ENCODE results near the gene ADAMTSL3.
"Not testable (repeated sequence)": the region's sequence is repeated elsewhere in the genome, so short reads cannot be mapped to it uniquely, and the experiment has no call there.

ADAMTSL3 gene

DNA sequence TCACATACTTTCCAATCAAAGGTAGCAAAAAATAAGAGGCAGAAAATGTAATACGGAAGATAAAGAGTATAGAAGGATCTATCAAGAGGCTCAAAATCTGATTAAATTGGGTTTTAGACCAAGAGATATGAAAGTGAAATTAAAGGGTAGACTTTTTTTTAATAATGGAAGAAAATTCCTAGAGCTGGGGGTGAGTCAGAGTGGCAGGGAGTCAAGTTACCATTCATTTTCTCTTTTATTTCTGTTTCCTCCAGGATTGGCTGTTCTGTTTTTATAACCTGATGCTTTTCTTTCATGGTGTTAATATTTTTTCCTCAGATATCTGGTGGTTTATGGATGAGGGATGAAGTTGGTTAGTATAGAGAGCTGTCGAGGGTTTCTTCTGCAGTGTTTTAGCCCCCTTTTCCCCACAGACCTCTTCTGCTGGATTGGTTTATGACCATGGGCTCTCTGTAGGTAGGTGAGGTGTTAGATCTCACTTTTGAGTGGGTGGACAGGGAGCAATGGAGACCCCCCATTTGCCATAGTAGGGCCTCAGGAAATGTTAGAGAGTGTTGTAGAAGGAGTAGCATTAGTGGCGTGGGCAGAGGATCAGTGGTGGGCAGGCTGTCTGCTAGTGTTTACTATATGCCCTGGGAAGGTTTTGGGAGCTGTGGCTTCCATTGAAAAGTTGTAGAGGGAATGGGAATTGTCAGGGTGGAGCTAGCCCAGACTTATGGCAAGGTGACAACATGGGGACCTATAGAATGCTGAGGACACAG lies 380.1 kb downstream of the ADAMTSL3 start:
- DNase-seq (ENCODE audit: low spot score), result no peak

- DNase-seq (ENCODE audit: low spot score), result no peak
Observed at GRCh38 chr15:84034578-84035398, 380.9 kb downstream of the ADAMTSL3 start.

DNA sequence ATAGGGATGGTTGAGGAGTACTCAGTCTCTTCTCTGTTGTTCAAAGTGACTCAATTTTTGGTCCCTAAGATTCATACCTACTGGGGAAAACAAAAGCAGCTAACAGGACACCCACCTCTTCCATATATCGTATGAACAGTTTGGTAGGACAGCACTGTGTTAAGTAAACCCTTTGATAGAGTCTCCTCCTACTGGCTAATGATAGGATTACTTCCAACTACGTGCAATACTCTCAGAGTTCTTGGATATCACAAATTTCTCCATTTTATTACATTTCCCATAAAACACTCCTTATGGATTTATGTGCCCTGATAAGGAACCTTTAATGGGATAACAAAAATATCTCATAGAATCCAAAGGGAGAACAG lies 381.5 kb downstream of the ADAMTSL3 start:
- DNase-seq (ENCODE audit: low spot score), result peak; percentile 41

DNA sequence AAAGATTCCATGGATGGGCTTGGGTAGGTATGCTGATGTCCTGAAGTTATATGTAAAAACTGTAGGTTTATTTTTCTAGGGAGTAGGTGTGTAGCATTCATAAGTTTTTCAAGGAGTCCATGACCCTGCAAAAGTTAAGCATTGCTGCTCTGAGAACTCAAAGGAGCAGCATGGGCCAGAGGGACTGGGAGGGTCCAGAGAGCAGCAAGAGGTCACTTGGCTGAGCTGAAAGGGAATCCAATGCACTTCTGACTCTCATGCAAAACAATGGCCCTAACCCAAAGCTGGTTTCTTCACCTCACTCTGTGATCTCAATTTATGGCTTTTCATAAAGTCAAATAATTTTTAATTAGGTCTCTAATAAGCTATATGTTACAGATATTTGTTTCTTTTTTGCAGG lies 383.4 kb downstream of the ADAMTSL3 start:
- no peak for DNase-seq (ENCODE audit: low spot score)

- not testable (repeated sequence) for DNase-seq (ENCODE audit: low spot score)
Observed at GRCh38 chr15:84042434-84043056, 388.6 kb downstream of the ADAMTSL3 start.

DNA sequence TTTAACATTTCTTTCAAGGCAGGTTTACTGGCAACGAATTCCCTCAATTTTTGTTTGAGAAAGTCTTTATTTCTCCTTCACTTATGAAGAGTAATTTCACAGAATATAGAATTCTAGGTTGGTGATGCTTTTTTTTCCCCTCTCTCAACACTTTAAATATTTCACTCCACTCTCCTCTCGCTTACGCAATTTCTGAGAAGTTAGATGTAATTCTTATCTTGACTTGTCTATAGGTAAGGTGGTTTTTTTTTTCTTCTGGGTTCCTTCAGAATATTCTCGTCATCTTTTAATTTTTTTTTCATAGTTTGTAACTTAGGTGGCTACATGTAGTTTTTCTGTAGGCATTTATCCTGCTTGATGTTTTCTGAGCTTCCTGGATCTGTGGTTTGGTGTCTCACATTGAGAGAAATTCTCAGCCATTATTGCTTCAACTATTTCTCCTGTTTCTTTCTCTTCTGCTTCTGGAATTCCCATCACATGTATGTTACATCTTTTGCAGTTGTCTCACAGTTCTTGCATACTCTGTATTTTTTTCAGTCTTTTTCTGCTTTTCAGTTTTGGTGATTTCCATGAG lies 392.2 kb downstream of the ADAMTSL3 start:
- no peak for DNase-seq (ENCODE audit: low spot score)

DNA sequence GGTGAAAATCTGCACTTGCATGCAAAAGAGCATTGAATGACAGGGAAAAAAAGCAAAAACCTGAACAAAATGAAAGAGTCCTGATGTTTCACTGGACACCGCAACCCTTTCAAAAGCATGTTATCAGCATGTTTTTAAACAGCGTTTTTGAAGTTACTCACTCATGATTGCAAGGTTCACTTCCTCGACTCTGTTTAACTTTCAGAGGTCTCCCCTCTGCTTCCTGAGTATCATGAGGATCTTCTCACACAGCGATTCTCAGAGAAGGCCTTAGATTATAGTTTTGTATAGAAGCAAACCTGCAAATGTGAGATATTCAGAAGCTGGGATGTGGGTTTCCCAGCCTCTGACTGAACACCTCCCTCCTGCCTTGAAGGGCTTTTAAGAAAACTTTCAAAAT lies 395.6 kb downstream of the ADAMTSL3 start:
- not testable (repeated sequence) for DNase-seq (ENCODE audit: low spot score)

GRCh38 chr15:84050076-84050475 lies 396.2 kb downstream of the ADAMTSL3 start:
- no peak for DNase-seq (ENCODE audit: low spot score)

- not testable (repeated sequence) for DNase-seq (ENCODE audit: low spot score)
Observed at GRCh38 chr15:84051146-84051545, 397.2 kb downstream of the ADAMTSL3 start.

- DNase-seq (ENCODE audit: low spot score), result not testable (repeated sequence)
Observed at GRCh38 chr15:84054544-84054943, 400.6 kb downstream of the ADAMTSL3 start.

GRCh38 chr15:84057714-84058331 lies 403.9 kb downstream of the ADAMTSL3 start:
- no peak for DNase-seq (ENCODE audit: low spot score)

DNA sequence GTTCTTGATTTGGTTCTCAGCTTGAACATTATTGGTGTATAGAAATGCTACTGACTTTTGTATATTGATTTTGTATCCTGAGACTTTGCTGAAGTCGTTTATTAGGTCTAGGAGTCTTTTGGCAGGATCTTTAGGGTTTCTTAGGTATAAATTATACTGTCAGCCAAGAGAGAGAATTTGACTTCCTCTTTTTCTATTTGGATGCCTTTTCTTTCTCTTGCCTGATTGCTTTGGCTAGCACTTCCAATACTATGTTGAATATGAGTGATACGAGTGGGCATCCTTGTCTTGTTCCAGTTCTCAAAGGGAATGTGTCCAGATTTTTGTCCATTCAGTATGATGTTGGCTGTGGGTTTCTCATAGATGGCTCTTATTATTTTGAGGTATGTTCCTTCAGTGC lies 409.8 kb downstream of the ADAMTSL3 start:
- DNase-seq (ENCODE audit: low spot score), result not testable (repeated sequence)

- DNase-seq (ENCODE audit: low spot score), result not testable (repeated sequence)
Observed at GRCh38 chr15:84068674-84069073, 414.8 kb downstream of the ADAMTSL3 start.

GRCh38 chr15:84078038-84078437 lies 424.1 kb downstream of the ADAMTSL3 start:
- not testable (repeated sequence) for DNase-seq (ENCODE audit: low spot score)

GRCh38 chr15:84079325-84079884 lies 425.5 kb downstream of the ADAMTSL3 start:
- not testable (repeated sequence) for DNase-seq (ENCODE audit: low spot score)

DNA sequence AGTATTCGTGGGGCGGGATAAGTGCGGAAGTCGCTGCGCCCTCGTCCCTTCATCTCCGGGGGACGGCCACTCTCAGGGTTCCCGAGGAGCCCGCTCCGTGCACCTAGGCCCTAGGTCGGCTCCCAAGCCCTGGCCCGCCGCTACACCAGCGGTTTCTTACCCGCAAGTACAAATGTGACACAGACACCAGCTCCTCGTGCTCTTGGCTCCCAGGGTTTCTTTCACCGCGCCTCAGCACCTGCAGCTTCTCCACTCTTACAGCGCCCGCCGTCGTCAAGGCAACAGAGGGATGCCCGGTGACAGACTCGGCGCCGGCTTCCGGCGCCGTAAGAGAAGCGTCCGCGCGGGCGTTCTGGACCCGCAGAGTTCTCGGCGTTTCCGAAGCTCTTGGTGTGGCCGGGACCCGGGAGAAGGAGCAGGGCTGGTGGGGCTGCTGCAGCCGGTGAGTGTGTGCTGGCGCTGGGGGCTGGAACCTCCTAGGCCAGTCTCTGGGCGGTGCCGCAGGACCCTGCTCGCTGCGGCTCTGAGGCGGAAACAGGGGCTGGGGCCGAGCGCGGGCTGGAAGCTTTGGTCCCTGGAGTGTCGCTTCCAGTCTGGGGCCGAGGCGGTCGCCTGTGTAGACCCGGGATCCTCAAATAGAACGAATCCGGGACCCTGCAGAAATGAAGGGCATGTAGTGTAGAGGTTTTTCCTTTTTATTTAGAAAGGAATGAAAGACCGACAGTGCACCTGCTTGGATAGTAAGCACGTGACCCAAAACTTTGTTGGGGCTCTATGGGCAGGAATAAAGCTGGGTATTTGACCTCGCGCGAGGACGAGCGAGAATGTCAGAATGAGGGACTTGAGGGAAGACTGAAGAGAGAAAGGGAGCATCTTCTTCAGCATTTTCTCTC lies 426.2 kb downstream of the ADAMTSL3 start:
- DNase-seq (ENCODE audit: low spot score), result peak; percentile 5

- not testable (repeated sequence) for DNase-seq (ENCODE audit: low spot score)
Observed at GRCh38 chr15:84080778-84081084, 426.8 kb downstream of the ADAMTSL3 start.

DNA sequence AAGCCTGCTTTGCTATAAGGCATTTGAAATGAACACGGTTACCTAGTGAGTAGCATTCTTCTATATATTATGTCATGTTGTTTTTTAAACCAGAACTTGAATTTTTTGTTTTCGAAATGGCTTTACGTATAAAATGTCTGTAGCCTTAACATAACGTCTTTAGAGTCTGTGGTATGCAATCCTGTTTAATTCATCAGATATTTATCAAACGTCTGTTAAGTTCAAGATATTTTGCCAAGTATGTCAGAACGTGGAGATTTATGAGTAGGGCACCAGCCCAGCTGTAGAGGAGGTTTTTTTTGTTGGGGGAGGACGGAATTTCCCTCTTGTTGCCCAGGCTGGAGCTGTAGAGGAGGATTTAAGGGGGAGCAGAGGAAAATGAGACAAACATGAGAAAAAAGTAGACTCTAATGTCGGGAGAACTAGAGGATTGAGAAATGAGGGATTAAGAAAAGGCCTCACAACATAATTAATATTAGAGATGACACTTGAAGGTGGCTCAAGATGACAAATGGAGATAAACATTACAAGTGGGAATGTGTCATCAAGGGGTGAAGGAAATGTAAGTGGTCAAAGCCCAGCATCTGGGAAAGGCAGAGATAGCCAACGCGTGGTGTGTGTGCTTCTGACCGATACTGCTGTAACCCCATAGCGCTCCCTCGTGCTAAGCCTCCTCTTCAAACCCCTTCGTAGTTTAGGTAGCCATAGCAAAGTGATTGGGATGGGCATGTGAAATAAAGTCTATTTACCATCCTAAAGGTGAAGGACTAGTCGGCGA lies 427.7 kb downstream of the ADAMTSL3 start:
- no peak for DNase-seq (ENCODE audit: low spot score)

- no peak for DNase-seq (ENCODE audit: low spot score)
Observed at GRCh38 chr15:84082739-84083138, 428.8 kb downstream of the ADAMTSL3 start.

GRCh38 chr15:84086071-84086470 lies 432.1 kb downstream of the ADAMTSL3 start:
- DNase-seq (ENCODE audit: low spot score), result not testable (repeated sequence)

Measured in pons (tissue), 1 donor.